ENCODE data around the gene BRI3.

Gene BRI3

GRCh38 chr7:98294798-98295382 lies 13.4 kb downstream of the BRI3 start:
- peak; percentile 51 for DNase-seq (ENCODE audit: low read depth)
- no peak overlapping the region for H3K4me3 ChIP-seq (ENCODE audit: low read length)

GRCh38 chr7:98295467-98296192 lies 14.1 kb downstream of the BRI3 start:
- H3K4me3 ChIP-seq (ENCODE audit: low read length) = no peak overlapping the region
- TF ChIP-seq CTCF (conservative IDR thresholded peaks at IDR 0.05; ENCODE audit: low read length) = no peak
- no peak for DNase-seq (ENCODE audit: low read depth)

More at GRCh38 chr7:98294798-98295382, 13.4 kb downstream of the BRI3 start:
- TF ChIP-seq CTCF (conservative IDR thresholded peaks at IDR 0.05; ENCODE audit: low read length) = peak; percentile 74

- TF ChIP-seq CTCF (conservative IDR thresholded peaks at IDR 0.05; ENCODE audit: low read length) = no peak
- DNase-seq (ENCODE audit: low read depth) = no peak
- H3K4me3 ChIP-seq (ENCODE audit: low read length) = no peak overlapping the region
Measured at GRCh38 chr7:98296833-98297232, 15.3 kb downstream of the BRI3 start.

GRCh38 chr7:98297626-98298286 lies 16.3 kb downstream of the BRI3 start:
- no peak overlapping the region for H3K4me3 ChIP-seq (ENCODE audit: low read length)
- DNase-seq (ENCODE audit: low read depth) = no peak
- no peak for TF ChIP-seq CTCF (conservative IDR thresholded peaks at IDR 0.05; ENCODE audit: low read length)

GRCh38 chr7:98300595-98301372 lies 19.3 kb downstream of the BRI3 start:
- DNase-seq (ENCODE audit: low read depth) = no peak
- no peak overlapping the region for H3K4me3 ChIP-seq (ENCODE audit: low read length)
- TF ChIP-seq CTCF (conservative IDR thresholded peaks at IDR 0.05; ENCODE audit: low read length) = no peak

- DNase-seq (ENCODE audit: low read depth) = no peak
Measured at GRCh38 chr7:98301693-98302470, 20.4 kb downstream of the BRI3 start.

More at GRCh38 chr7:98301693-98302470, 20.4 kb downstream of the BRI3 start:
- no peak overlapping the region for H3K4me3 ChIP-seq (ENCODE audit: low read length)
- no peak for TF ChIP-seq CTCF (conservative IDR thresholded peaks at IDR 0.05; ENCODE audit: low read length)

Data from AG10803 (cell line).